Activated CD8-positive, alpha-beta memory T cell treated with anti-CD3 and anti-CD28 coated beads, Interleukin-2, amount 50 U/mL, for 48 hours (primary cell): Measurements from ENCODE around the gene BBX.
A peak's percentile ranks its signal among the peaks of the same experiment; 100 is the strongest.
"Not testable (repeated sequence)": the region's sequence is repeated elsewhere in the genome, so short reads cannot be mapped to it uniquely, and the experiment has no call there.

Source experiments
- DNase-seq: peaks from one replicate; pipeline ENCODE4 v3.0.0-alpha.2; 2020

The BBX gene

DNA sequence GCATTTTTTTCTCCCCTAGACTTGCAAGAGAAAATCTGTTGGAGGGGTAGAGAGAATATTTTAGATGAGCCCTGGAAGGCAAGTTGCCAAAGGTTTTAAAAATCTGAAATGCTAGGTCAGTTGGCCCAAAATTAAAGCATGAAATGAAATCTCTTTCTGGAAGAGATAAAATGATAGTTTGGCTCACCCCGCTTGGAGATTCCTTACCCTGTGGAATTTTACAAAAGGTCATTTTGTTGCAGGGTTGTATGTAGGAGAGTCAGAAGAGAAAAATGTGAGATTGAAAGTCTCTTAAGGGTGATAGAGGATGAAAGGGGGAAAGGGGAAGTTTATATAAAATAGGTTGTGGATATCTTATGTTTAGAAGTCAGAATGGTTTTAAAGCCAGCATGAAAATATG, 290.3 kb downstream of the BBX start:
- no peak for DNase-seq

- no peak for DNase-seq
Measured at GRCh38 chr3:107816107-107816506, 293.3 kb downstream of the BBX start.

DNA sequence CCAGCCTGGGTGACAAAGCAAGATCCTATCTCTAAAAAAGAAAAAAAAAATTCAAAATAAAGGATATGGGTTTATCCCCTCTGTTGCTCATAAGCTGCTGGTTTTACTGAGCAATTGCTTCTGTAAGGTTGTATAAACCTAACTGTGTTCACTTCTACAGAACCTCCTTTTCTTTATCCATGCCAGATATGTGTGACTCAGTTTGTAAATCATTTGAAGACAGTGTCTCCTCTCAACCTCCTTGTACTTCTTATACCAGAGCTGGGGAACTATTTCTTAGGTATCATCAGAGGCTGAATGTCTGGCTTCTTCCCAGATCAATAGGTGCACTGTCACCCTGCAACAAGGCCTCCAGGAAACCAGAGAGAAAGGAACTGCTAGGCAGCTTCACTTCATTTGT, 294.3 kb downstream of the BBX start:
- no peak for DNase-seq

DNA sequence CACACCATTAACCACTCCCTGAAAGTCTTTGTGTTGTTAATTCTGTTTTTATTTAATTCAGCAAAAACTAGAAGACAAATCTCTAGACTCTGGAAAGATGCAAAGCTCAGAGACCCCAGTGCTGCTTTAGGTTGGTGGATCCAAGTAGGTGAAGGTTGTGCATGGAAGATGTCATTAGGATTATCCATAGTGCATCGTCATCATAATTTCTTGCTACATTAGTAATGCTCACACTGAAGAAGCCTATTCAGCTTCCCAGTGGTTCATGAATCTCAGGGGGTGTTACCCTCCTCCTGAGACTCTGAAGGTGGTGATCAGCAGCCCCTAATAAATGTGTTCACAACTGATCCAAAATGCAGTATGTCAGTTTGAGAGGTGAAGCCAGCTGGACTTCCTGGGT, 295.3 kb downstream of the BBX start:
- DNase-seq: no peak

- DNase-seq: no peak
Measured at GRCh38 chr3:107819656-107820055, 296.9 kb downstream of the BBX start.

DNA sequence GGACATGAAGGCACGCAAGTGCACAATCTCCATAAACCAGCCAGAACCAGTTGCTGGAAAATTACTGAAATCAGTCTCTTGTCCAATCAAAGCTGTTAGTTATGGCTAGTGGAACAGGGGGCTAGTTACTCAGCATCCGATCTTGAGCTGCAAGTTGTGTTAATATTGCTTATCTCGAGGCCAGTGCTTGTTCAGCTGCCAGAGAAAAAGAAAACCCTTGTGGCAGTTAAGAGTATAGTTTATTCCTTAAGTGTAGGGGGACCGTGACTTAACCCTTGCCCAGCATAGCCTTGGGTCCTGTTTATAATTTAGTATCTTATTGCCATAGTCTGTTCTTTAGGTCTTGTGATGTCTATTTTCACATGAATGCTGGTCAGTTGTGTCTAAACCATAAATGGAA, 299.5 kb downstream of the BBX start:
- no peak for DNase-seq

- DNase-seq: no peak
Measured at GRCh38 chr3:107824822-107825371, 302.1 kb downstream of the BBX start.

- DNase-seq: no peak
Measured at GRCh38 chr3:107825556-107825955, 302.8 kb downstream of the BBX start.

GRCh38 chr3:107826727-107827126, 304.0 kb downstream of the BBX start:
- no peak for DNase-seq

DNA sequence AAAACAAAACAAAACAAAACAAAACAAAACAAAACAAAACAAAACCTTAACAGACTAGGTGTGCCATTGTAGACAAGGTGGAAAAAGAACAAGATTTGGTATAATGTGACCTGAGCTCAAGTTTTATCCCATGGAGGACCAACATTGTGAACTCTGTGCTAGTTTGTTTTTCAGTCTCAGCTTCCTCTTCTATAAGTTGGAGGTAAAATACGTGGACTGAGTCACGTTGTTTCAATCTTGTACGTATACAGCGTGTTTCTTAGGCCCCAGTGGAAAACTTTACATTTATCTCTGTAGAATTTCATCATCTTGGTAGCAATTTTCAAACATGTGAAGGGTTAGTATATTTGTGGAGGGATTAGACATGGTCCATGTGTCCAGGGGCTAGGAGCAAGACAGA, 306.4 kb downstream of the BBX start:
- DNase-seq: no peak

- DNase-seq: no peak
Measured at GRCh38 chr3:107831590-107831989, 308.8 kb downstream of the BBX start.

DNA sequence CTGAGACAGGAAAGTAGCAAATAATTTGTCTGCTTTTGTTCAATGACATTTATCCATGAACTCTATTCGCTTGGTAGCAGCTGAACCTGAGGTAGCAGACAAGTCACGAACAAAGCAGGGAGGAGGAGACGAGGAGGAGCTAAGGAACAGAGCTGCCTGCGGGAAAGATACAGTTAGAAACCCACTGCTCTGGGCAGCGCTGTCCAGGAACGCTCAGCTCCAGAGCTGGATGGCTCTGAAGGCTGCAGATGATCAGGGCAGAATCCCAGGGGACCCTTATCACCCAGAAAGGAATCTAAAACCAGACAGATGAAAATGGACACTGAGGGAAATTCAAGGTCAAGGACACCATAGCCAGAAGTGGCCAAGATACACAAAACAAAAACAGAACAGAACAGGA, 310.3 kb downstream of the BBX start:
- no peak for DNase-seq

DNA sequence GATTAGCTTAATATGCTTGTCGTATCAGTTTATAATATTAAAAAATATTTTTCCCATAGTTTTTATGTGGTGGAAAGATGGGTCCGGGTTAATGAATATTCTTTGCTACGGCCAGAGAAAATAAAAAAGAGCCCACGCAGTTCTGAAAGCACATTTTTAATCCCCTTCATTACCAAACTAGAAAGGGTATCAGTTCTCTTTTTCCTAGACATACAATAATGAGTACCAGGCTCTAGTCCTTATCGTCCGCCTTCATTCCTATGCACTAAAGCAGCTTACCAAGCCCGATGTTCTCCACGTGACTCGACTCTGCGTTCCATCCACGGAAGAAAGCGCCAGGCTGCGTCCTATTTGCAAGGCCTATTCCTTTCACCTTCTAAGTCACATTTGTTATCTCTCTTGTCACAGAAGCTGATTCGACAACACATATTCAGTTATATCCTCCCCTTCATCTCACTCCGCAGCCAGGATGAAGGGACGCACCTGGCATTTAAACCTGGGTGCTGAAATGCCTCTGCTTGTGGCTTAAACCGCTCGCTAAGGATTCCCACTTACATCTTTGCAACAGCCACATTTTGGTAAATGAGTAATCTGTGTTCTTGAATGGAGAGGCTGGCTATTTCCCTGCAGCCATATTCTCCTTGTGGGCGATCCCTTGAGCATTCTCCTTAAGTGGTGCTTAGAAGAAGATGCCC, 311.1 kb downstream of the BBX start:
- DNase-seq: no peak

- not testable (repeated sequence) for DNase-seq
Measured at GRCh38 chr3:107835001-107835400, 312.2 kb downstream of the BBX start.

GRCh38 chr3:107837895-107838612, 315.3 kb downstream of the BBX start:
- DNase-seq: no peak

- no peak for DNase-seq
Measured at GRCh38 chr3:107841831-107842230, 319.1 kb downstream of the BBX start.

GRCh38 chr3:107842940-107843339, 320.2 kb downstream of the BBX start:
- no peak for DNase-seq

DNA sequence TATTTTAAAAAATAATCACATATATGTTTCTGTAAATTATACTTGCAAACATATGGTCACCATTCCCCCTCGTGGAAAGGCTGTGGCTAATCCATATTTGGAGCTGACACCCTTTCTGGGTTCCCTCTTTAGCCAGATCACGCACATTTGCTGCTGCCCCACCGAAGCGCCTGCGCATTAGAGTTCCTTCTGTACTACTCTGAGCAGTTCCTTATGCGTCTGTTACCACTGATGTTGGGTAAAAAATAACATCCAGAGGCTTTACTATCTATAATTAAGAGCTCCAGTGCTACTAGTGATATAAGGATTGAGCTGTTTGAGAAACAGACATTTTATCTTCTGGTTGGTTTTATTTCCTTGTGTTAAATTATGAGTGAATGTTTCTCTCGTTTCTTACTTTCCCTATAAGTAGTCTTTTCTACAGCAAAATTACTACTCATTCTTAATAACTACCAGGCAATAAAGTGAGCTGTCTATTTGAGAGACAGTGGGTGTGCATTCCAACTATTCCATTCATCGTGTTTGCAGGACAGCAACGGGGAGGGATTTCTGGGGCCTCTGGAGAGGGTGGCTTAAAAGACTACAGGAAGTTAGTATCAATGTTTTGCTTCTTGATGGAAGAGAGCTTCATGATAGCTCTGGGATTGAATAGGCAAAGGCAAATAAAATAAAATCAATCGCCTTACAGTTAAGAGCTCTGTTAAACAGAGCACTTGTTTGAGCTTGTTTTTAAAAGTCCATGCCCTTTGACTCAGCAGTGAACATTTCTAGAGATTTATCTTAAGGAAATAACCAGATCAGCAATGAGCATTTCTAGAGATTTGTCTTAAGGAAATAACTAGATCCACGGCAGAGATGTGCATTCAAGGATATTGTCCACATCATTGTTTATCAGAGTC, 322.9 kb downstream of the BBX start:
- DNase-seq: no peak

GRCh38 chr3:107846279-107846852, 323.6 kb downstream of the BBX start:
- DNase-seq: peak; percentile 65

- no peak for DNase-seq
Measured at GRCh38 chr3:107847791-107848190, 325.0 kb downstream of the BBX start.

DNA sequence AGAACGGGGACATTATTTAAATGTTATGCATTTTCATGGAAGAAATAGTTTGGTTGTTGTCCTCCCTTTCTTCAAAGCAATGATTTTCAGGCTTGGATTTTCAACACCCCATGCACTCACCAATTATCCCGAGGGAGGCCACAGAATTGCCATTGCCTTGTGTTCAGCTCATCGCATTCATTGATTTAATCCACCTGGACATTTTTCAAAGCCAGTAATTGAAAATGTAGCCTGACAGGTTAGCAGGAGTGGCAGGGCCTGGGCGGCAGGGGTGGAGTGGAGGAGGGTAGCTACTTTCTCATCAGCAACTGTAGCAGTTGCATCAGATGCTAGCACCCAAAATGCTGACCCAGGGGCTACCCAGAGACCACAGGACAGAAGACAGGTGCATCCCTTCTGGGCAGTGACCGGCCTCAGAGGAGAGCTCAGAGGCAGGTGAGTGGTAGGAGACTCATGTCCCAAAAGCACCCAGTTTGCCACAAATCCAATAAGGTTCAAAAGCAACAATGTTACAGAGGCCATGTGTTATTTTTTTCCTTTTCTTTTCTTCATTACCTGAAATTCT, 325.7 kb downstream of the BBX start:
- no peak for DNase-seq

- no peak for DNase-seq
Measured at GRCh38 chr3:107850681-107851080, 327.9 kb downstream of the BBX start.

DNA sequence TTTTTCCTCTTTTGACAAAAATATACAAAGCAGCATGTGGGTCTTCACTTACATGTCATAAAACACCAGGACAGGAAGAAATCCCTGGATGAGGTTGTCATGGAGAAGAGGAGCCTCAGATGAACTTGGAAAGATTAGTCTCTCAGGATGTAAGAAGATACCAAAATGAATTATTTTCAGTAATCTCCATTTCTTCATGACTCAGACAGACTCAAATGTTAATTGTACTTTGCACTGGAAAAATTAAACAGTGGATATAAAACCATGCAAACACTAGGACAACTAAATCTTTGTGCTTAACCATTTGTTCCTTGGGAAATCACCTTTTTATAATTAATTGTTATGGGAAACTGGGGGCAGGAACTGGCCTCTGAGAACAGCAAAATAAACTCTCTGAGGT, 331.1 kb downstream of the BBX start:
- no peak for DNase-seq
